H1 (cell line): ENCODE data around the gene ULBP1. TPM values are rescaled to one million over a fixed set of nuclear protein-coding genes. Genes with fewer than 3 reads are reported as not detected.

ENCODE experiments used
- ATF2 ChIP-seq: IDR thresholded peaks from 2 replicates; pipeline ENCODE4 v1.6.1; 2012; ENCODE audit warnings: low read length, inconsistent platforms
- CEBPB ChIP-seq: IDR thresholded peaks from 2 replicates; pipeline ENCODE4 v1.6.1; 2012; ENCODE audit warnings: low read depth, low read length
- CHD2 ChIP-seq: IDR thresholded peaks from 2 replicates; pipeline ENCODE4 v1.6.1; 2012; ENCODE audit warnings: low read length, improper control_type of control experiment
- CHD7 ChIP-seq: fragments of 300-600 bp; sonication (generic); IDR thresholded peaks from 2 replicates; pipeline ENCODE4 v1.7.1; 2012; ENCODE audit warnings: low read length, moderate library complexity, mild to moderate bottlenecking, inconsistent platforms; ENCODE audit not compliant: insufficient replicate concordance
- CREB1 ChIP-seq: IDR thresholded peaks from 2 replicates; pipeline ENCODE4 v1.6.1; 2012; ENCODE audit warnings: inconsistent platforms
- HDAC2 ChIP-seq, 2 experiments: fragments of 300-600 bp in 1 of 2; sonication (generic) in 1 of 2; IDR thresholded peaks; 2 replicates each; pipeline ENCODE4 v1.6.1; 2011 to 2012; ENCODE audit warnings: low read depth in 2 of 2, low read length in 2 of 2, mild to moderate bottlenecking in 2 of 2, moderate library complexity in 2 of 2, borderline replicate concordance in 1 of 2, inconsistent platforms in 1 of 2
- HDAC6 ChIP-seq: IDR thresholded peaks from one replicate; pipeline ENCODE4 v1.7.1; 2012; ENCODE audit warnings: low read depth, mild to moderate bottlenecking, inconsistent platforms, low read length, moderate library complexity
- MAX ChIP-seq: IDR thresholded peaks from 2 replicates; pipeline ENCODE4 v1.6.1; 2012; ENCODE audit warnings: inconsistent platforms
- SP4 ChIP-seq: IDR thresholded peaks from 2 replicates; pipeline ENCODE4 v1.6.1; 2012; ENCODE audit warnings: low read length, inconsistent platforms
- polyA plus RNA-seq, 7 experiments: library from polyadenylated mRNA; depleted of rRNA in 3 of 7; stranded (reverse) in 5 of 7; unstranded in 2 of 7; fragments of >200 nt in 5 of 7; fragments of 200-250 nt in 2 of 7; gene quantifications; 1 replicate in 5 of 7; 2 replicates in 1 of 7; 4 replicates in 1 of 7; pipeline versions ENCODE4 v1.2.1 to v1.2.3, GENCODE V29; 2011 to 2013; ENCODE audit warnings: missing spikeins in 2 of 7, mixed read lengths in 2 of 7
- total RNA-seq: library from RNA; stranded (reverse); fragmentation: NEBNext Ultra II Directional; extraction: Animal tissue kit (Norgen Biotek cat#: 25700); gene quantifications from 2 replicates; pipeline ENCODE4 v1.2.1, GENCODE V29; 2021

The ULBP1 gene
- total and polyA plus RNA-seq, 2 of the 8 experiments (the other 6 are each of a cell fraction or from before 2014, with no cell fraction given), result 0.32 to 0.60 TPM

GRCh38 chr6:149918151-149918905 is 45.4 kb upstream of the ULBP1 start (continued):
- no peak for TF ChIP-seq CHD7
- no peak for TF ChIP-seq CREB1
- TF ChIP-seq CHD2, result no peak
- no peak for TF ChIP-seq ATF2
- no peak for TF ChIP-seq MAX
- no peak for TF ChIP-seq SP4
- no peak for TF ChIP-seq CEBPB
- no peak for TF ChIP-seq HDAC2 (IDR thresholded peaks at IDR 0.05; ENCODE audit: borderline replicate concordance in 1 of 2, low read depth in 2 of 2, low read length in 2 of 2)
- no peak for TF ChIP-seq HDAC6
